HG03139 (cell line): ENCODE data around the gene MAGI1.
"Not testable (repeated sequence)": the region's sequence is repeated elsewhere in the genome, so short reads cannot be mapped to it uniquely, and the experiment has no call there.

Experiments used
- ATAC-seq: cut with Tn5 transposase; IDR thresholded peaks from one replicate; pipeline ENCODE4 v1.9.1; 2021; ENCODE audit not compliant: unreplicated experiment

The MAGI1 gene

GRCh38 chr3:65912647-65913046 lies 126.1 kb downstream of the MAGI1 start:
- ATAC-seq = no peak

GRCh38 chr3:65908588-65908987 lies 130.1 kb downstream of the MAGI1 start:
- ATAC-seq = no peak

DNA sequence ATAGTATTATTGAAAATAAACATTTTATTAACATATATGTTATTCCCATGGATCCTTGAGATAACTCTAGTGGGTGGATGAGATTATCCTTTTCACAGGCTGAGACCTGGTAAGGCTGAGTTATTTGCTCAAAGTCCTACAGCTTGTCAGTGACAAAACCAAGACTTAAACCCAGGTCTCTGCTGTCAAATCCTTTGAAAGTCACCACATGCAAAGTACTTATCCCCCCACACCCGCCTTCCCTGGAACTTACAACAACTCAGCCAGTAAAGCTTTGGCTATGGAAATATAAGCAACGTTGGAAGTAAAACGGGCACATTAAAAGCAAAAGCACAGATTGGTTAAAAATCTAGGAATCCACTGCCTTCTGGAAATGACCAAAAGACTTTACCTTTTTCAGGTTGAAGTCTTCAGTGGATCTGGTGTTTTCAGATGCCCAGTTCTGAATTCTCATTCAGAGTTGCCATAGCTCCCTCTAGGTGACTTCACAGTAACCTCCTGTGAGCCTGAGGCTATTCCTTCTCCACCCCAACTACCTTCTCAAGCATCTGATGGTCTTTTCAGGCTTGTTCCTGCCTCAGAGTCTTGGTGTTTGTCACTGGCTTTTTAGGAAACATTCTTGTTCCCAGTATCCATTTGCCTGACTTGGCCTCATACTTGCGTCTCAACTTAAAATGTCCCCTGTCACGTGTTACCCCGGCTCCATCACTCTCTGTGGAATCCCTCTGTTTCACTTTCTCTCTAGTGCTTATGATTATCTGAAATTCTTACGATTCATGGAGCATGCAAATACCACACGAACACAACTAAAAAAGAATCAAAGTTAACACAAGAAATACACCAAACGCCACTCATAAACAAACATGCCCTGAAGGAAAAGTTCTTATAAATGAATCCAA lies 131.2 kb downstream of the MAGI1 start:
- no peak for ATAC-seq

DNA sequence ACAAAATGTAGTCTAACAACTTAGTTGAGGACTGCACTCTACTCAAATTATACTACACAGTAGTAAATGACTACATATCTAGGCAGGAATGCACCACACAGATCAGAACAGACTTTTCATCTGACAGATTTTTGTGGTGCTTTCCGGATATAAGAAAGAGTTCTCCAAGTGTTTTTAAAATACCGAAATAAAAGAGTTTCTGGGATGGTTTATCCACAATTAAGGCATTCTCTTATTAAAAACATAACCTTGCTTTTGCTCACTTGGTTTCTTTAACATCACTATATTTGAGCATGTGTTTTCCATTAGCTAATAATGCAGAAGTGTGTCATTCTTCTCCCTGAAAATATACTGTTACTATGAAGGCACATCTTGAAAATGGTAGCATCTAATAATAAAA lies 132.9 kb downstream of the MAGI1 start:
- no peak for ATAC-seq

GRCh38 chr3:65904016-65904415 lies 134.7 kb downstream of the MAGI1 start:
- ATAC-seq = no peak

GRCh38 chr3:65902304-65902793 lies 136.4 kb downstream of the MAGI1 start:
- ATAC-seq = no peak

DNA sequence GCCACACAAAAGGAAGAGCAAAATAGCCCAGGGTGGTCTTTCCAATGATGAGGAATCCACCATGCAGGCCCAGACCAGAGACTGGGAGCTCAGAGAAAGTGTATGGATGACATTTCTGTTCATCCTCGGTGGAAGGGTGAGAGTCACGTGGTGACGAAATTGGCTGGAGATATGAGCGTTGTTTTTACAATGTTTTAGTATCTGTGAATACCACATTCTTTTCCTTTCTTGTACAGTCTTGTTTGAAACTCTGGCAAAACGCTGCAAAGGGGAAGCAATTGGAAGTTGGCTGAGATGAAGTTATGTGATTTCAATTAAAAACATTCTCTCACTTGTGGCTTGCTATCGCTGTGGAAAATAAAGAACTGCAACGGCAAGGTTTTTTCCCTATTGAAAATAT lies 137.5 kb downstream of the MAGI1 start:
- no peak for ATAC-seq

GRCh38 chr3:65899226-65899625 lies 139.5 kb downstream of the MAGI1 start:
- ATAC-seq = no peak

DNA sequence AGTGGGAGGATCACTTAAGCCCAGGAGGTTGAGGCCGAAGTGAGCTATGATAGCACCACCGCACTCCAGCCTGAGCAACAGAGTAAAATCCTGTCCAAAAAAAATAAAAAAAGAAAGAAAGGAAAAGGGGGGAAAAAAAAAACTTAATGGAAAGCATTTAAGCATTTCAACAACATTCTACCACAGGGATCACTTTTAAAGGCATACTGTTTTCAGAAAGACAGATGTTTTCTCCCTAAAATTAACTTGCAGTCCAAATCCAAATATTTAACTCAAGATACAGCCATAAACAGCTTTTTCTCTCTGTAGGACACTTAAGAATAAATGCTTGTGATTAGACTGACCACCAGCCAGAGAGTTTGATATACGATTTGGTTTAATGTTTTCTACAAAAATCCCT lies 141.0 kb downstream of the MAGI1 start:
- ATAC-seq = no peak

DNA sequence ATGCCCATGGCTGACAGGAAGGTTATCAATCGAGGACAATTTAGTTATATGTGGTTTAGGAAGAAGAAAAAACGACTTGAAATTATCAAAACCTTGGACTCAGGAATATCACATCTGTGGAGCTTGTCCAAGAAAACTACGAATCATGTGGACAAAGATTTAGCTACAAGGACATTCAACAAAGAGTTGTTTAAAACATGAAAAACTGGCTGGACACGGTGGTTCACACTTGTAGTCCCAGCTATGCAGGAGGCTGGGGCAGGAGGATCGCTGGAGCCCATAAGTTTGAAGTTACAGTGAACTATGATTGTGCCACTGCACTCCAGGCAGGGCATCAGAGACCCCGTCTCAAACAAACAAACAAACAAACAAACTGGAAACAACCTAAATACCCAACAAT lies 142.4 kb downstream of the MAGI1 start:
- no peak for ATAC-seq

DNA sequence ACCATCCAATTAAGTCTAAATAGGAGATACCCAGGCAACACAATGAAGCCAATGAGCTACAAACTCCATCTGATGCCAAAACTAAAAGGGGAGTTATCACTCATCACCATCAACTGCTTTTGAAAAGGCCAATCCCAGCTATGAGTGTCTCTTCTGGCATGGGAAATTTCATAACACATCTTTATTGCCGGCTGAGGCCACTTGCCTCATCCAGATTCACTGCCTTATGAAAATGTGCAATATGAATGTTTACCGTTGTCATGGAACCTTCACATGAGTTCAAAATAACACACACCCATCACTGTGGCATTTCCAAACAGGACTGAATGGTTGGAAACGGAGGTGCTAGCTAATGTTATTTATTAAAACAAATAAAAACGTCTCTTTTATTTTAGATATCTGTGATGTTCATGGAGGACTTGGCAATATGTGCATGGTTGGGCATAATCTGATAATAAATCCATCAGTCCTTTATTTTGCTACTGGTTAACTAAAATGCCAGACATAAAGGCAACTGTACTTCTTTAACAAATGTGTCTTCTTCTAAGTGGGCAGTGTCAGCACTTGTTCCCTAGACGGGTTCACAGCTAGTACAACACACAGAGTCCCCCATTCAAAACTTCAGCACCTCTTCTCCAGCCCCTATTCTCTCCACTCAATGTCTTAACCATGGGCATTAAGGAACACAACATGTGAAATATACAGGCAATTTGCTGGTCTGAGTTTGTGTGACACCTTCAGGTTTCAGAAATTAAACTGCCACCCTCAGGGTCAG lies 143.9 kb downstream of the MAGI1 start:
- no peak for ATAC-seq

GRCh38 chr3:65894126-65894525 lies 144.6 kb downstream of the MAGI1 start:
- ATAC-seq = no peak

DNA sequence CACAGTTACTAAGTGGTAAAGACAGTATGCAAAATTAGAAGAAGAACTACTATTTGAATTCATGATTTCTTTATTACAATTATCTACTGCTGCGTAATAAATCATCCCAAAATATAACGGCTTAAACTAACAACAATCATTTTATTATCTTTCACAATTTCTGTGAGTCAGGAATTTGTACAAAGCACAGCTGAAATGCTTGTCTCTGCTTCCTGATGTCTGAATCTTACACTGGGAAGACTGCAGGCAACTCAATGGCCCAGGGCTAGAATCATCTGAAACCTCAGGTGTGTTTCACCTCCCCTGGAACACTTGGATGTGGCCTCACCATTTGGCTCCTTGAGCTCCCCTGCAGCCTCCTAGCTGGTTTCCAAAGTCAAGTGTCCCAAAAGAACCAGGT lies 145.1 kb downstream of the MAGI1 start:
- ATAC-seq = no peak

DNA sequence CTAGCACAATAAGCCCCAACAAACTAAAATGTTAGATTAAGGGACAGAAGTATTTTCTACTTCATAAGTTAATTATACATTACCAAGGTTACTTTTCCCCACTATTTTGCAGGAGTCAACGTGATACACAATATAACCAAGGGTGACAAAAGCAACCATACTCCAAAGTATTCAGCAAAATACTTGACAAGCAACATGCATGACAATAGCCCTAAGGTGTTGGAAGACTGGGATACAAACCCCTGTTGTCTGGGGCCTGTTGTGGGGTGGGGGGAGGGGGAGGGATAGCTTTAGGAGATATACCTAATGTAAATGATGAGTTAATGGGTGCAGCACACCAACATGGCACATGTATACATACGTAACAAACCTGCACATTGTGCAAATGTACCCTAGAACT lies 147.2 kb downstream of the MAGI1 start:
- not testable (repeated sequence) for ATAC-seq

- no peak for ATAC-seq
Observed at GRCh38 chr3:65890328-65890727, 148.4 kb downstream of the MAGI1 start.

DNA sequence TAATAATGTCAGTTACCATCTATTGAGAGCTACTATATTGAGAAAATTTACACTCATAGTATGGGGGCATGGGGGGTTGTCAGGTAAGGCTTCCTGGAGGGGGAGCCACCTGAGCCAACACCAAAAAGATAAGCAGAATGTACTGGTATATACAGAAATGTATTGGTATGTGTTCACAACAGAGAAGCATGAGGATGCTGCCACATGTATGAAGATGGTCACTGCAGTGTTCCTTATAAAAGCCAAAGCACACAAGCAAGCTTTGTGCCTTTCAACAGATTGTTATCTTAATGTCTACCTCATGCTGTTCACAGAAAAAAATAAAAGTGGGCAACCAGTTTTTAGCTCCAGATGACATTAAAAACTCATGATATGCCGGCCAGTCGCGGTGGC lies 149.0 kb downstream of the MAGI1 start:
- ATAC-seq = no peak

DNA sequence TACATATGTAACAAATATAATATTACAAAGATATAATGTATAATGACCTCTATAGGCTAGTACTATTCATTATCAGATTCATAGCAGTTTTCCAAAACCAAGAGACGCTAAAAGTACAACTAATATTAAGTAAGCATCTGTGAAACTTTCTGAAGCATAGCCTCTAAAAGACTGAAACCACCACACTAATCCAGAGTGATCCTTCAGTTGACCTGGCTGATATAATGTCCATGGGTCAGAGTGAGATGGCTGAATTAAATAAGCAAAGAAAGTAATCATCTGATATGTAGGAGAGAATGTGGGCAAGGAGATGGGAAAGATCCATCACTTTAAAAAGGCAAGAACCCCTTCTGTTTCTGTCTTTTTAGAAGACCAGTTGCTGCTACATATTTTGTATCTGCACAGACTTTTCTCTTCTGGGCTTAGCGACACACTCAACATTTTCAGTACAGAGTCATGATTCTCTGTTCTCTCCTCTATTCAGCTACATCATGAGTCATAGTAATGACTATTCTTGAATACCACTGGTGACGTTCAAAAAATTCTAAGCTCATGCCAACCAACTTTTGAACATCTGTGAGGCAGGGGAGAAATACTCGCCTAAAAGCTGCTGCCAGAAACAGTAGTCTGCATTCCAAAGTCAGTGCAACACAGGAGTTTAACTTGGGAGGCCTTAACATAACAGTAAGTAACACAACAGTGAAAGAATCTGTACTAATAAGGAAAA lies 149.6 kb downstream of the MAGI1 start:
- no peak for ATAC-seq

DNA sequence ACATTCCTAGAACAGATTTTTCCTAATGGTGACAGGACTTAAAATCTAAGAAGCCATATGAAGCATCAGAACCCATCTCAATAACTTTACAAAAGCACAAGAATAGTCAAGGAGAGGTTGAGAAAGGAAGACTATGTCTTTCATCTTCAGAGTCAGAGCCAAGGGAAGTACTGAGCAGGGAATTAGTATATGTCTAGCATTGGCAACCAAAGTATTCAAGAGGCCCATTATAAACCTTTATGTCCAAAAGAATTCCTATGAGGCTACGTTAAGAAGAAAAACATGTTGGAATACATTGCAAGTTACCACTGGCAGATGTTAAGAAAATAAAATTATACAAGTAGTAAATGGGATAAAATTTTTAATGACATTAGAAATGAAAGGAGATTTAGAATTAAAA lies 150.5 kb downstream of the MAGI1 start:
- ATAC-seq = no peak

- no peak for ATAC-seq
Observed at GRCh38 chr3:65886391-65886790, 152.3 kb downstream of the MAGI1 start.

GRCh38 chr3:65884071-65884470 lies 154.6 kb downstream of the MAGI1 start:
- no peak for ATAC-seq

GRCh38 chr3:65883613-65884012 lies 155.1 kb downstream of the MAGI1 start:
- ATAC-seq = no peak
